ENCODE results near the gene LSM14B. TPM values are rescaled to one million over a fixed set of nuclear protein-coding genes. Genes with fewer than 3 reads are reported as not detected.

Gene LSM14B
- total RNA-seq, 1 experiment from 2014 or later, result 72.5 TPM

DNA sequence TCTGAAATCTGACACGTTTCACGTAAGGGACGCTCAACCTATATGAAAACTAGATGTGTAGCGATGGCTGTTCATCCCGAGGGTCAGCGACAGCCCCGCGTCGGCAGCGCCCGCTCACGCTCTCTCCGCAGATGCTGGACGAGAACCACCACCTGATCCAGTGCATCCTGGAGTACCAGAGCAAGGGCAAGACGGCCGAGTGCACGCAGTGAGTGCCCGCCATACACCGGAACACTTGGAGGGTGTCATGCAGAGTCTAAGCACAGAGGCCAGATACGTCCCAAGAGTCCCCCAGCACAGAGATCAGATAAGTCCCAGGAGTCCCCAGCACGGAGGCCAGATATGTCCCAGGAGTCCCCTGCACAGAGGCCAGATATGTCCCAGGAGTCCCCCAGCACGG lies 36.3 kb downstream of the LSM14B start:
- ChIA-PET POLR2A (ENCODE audit: low non-redundant PET) (no interaction called here), CTCF (no interaction called here)
- TF ChIP-seq, protein P1, sequence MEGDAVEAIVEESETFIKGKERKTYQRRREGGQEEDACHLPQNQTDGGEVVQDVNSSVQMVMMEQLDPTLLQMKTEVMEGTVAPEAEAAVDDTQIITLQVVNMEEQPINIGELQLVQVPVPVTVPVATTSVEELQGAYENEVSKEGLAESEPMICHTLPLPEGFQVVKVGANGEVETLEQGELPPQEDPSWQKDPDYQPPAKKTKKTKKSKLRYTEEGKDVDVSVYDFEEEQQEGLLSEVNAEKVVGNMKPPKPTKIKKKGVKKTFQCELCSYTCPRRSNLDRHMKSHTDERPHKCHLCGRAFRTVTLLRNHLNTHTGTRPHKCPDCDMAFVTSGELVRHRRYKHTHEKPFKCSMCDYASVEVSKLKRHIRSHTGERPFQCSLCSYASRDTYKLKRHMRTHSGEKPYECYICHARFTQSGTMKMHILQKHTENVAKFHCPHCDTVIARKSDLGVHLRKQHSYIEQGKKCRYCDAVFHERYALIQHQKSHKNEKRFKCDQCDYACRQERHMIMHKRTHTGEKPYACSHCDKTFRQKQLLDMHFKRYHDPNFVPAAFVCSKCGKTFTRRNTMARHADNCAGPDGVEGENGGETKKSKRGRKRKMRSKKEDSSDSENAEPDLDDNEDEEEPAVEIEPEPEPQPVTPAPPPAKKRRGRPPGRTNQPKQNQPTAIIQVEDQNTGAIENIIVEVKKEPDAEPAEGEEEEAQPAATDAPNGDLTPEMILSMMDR (conservative IDR thresholded peaks at IDR 0.05; ENCODE audit: low read depth, low read length), result no peak
- TF ChIP-seq EZH2 (IDR thresholded peaks at IDR 0.05; ENCODE audit: borderline replicate concordance, low read depth, low read length, poor library complexity, severe bottlenecking), result no peak
- H3K36me3 ChIP-seq (ENCODE audit: insufficient read depth, low read length, poor library complexity, severe bottlenecking), result peaks cover 18% of the 10 kb centered on the region
- H3K27ac ChIP-seq (ENCODE audit: low read depth, low read length, poor library complexity, severe bottlenecking), result no peak overlapping the region
- DNase-seq (ENCODE audit: low spot score), result no peak
- no peaks in the 10 kb centered on the region for H3K27me3 ChIP-seq (replicated peaks; ENCODE audit: insufficient read depth, low read depth, low read length, poor library complexity)
- intact Hi-C loops (cut with micrococcal nuclease; ENCODE audit: unreplicated experiment), result no loop called here
- BruUV-seq (replicated peaks), result no TSS peak
- H3K9me3 ChIP-seq (ENCODE audit: low read depth, low read length, poor library complexity, severe bottlenecking), result no peaks in the 10 kb centered on the region
- no peaks in the 10 kb centered on the region for H3K4me1 ChIP-seq (ENCODE audit: insufficient read depth, low read length, poor library complexity, severe bottlenecking)
- no peak overlapping the region for H3K4me3 ChIP-seq (ENCODE audit: low read depth, low read length, poor library complexity, severe bottlenecking)

DNA sequence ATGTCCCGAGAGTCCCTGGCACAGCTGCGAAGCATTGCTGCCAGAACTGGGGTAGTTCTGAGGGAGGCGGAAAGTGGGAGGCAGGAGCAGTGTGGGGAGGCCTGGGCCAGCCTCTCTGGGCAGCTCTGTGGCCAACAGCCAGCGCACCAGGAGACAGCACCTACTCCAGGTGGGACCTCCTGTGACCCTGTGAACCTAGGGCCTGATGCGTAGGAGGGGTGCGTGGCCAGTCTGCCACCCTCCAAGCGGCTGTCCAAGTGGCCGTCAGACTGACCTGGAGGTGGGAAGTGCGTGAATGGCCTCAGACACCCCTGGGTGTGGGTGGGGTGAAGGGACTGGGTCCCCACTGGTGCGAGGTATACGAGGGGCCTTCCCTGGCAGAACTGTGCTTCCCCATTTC lies 36.8 kb downstream of the LSM14B start:
- POLR2A ChIA-PET (ENCODE audit: low non-redundant PET), result no interaction called here
- Histone ChIP-seq H3K4me1 (ENCODE audit: insufficient read depth, low read length, poor library complexity, severe bottlenecking) (no peaks in the 10 kb centered on the region), H3K27me3 (replicated peaks; ENCODE audit: insufficient read depth, low read depth, low read length, poor library complexity) (no peaks in the 10 kb centered on the region), H3K36me3 (ENCODE audit: insufficient read depth, low read length, poor library complexity, severe bottlenecking) (peaks cover 18% of the 10 kb centered on the region), H3K9me3 (ENCODE audit: low read depth, low read length, poor library complexity, severe bottlenecking) (no peaks in the 10 kb centered on the region), H3K27ac (ENCODE audit: low read depth, low read length, poor library complexity, severe bottlenecking) (no peak overlapping the region), H3K4me3 (ENCODE audit: low read depth, low read length, poor library complexity, severe bottlenecking) (no peak overlapping the region)
- intact Hi-C loops (cut with micrococcal nuclease; ENCODE audit: unreplicated experiment), result no loop called here
- no peak for TF ChIP-seq EZH2 (IDR thresholded peaks at IDR 0.05; ENCODE audit: borderline replicate concordance, low read depth, low read length, poor library complexity, severe bottlenecking)
- no TSS peak for BruUV-seq (replicated peaks)
- CTCF ChIA-PET, result no interaction called here
- DNase-seq (ENCODE audit: low spot score), result no peak

DNA sequence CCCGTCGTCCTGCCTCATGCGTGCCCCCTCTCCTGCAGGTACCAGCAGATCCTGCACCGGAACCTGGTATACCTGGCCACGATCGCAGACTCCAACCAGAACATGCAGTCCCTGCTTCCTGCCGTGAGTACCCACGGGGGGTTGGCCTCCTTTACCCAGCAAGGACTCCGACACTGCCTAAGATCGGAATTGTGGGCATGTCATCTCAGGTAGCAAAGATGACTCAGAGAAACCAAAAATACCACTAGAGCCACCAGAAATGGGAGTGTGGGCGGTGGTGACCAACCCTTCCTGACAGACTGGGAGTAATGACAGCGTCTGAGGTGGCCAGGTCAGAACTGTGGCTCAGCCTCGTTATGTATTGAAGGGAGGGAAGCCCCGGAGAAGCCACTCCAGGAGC lies 37.6 kb downstream of the LSM14B start:
- ChIA-PET CTCF (no interaction called here), POLR2A (ENCODE audit: low non-redundant PET) (no interaction called here)
- H3K4me3 ChIP-seq (ENCODE audit: low read depth, low read length, poor library complexity, severe bottlenecking), result no peak overlapping the region
- no peak overlapping the region for H3K27ac ChIP-seq (ENCODE audit: low read depth, low read length, poor library complexity, severe bottlenecking)
- H3K27me3 ChIP-seq (replicated peaks; ENCODE audit: insufficient read depth, low read depth, low read length, poor library complexity), result no peaks in the 10 kb centered on the region
- intact Hi-C loops (cut with micrococcal nuclease; ENCODE audit: unreplicated experiment), result no loop called here
- TF ChIP-seq, protein P1 (conservative IDR thresholded peaks at IDR 0.05; ENCODE audit: low read depth, low read length), result no peak
- TF ChIP-seq EZH2 (IDR thresholded peaks at IDR 0.05; ENCODE audit: borderline replicate concordance, low read depth, low read length, poor library complexity, severe bottlenecking), result no peak
- no peaks in the 10 kb centered on the region for H3K9me3 ChIP-seq (ENCODE audit: low read depth, low read length, poor library complexity, severe bottlenecking)
- no TSS peak for BruUV-seq (replicated peaks)
- H3K4me1 ChIP-seq (ENCODE audit: insufficient read depth, low read length, poor library complexity, severe bottlenecking), result no peaks in the 10 kb centered on the region
- peaks cover 24% of the 10 kb centered on the region for H3K36me3 ChIP-seq (ENCODE audit: insufficient read depth, low read length, poor library complexity, severe bottlenecking)
- no peak for DNase-seq (ENCODE audit: low spot score)

DNA sequence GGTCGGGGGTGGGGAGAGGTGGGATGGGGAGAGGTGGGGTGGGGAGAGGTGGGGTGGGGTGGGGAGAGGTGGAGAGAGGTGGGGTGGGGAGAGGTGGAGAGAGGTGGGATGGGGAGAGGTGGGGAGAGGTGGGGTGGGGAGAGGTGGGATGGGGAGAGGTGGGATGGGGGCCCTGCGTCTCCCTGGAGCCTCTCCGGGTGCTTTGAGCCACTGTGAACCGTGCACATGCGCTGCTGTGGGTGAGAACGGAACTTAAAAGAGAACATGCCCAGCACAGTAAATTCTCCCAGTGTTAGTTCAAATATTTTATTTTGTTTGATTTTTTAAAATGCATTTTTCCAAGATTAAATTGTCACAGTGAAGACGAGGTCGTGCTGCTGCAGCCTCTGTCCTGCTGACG lies 38.0 kb downstream of the LSM14B start:
- ChIA-PET CTCF (no interaction called here), POLR2A (ENCODE audit: low non-redundant PET) (no interaction called here)
- no peak for TF ChIP-seq EZH2 (IDR thresholded peaks at IDR 0.05; ENCODE audit: borderline replicate concordance, low read depth, low read length, poor library complexity, severe bottlenecking)
- TF ChIP-seq, protein P1 (conservative IDR thresholded peaks at IDR 0.05; ENCODE audit: low read depth, low read length), result no peak
- Histone ChIP-seq H3K36me3 (ENCODE audit: insufficient read depth, low read length, poor library complexity, severe bottlenecking) (peaks cover 28% of the 10 kb centered on the region), H3K9me3 (ENCODE audit: low read depth, low read length, poor library complexity, severe bottlenecking) (no peaks in the 10 kb centered on the region), H3K4me3 (ENCODE audit: low read depth, low read length, poor library complexity, severe bottlenecking) (no peak overlapping the region), H3K27ac (ENCODE audit: low read depth, low read length, poor library complexity, severe bottlenecking) (no peak overlapping the region), H3K4me1 (ENCODE audit: insufficient read depth, low read length, poor library complexity, severe bottlenecking) (no peaks in the 10 kb centered on the region), H3K27me3 (replicated peaks; ENCODE audit: insufficient read depth, low read depth, low read length, poor library complexity) (no peaks in the 10 kb centered on the region)
- no TSS peak for BruUV-seq (replicated peaks)
- DNase-seq (ENCODE audit: low spot score), result no peak
- intact Hi-C loops (cut with micrococcal nuclease; ENCODE audit: unreplicated experiment), result no loop called here
